Stimulated activated naive CD8-positive, alpha-beta T cell treated with anti-CD3 and anti-CD28 coated beads, Interleukin-15, Interleukin-2, amounts not matched to agents 100 U/mL and 50 U/mL, for 24 hours (primary cell): ENCODE results near the gene TBC1D21.
"Not testable (repeated sequence)": the region's sequence is repeated elsewhere in the genome, so short reads cannot be mapped to it uniquely, and the experiment has no call there.

Experiments used
- ATAC-seq: fragments of 150-1000 bp; cut with Tn5 transposase; one replicate; pipeline ENCODE4 v1.10.0; 2021
- DNase-seq: peaks from one replicate; pipeline ENCODE4 v3.0.0; 2021

Gene TBC1D21

GRCh38 chr15:73930371-73930770 is 57.0 kb downstream of the TBC1D21 start:
- no peak for ATAC-seq
- DNase-seq: no peak

- DNase-seq (no peak), ATAC-seq (no peak)
Measured at GRCh38 chr15:73930790-73931281, 57.5 kb downstream of the TBC1D21 start.

- ATAC-seq: no peak
- DNase-seq: no peak
Measured at GRCh38 chr15:73931441-73931840, 58.1 kb downstream of the TBC1D21 start.

- no peak for ATAC-seq
- no peak for DNase-seq
Measured at GRCh38 chr15:73932381-73933191, 59.2 kb downstream of the TBC1D21 start.

GRCh38 chr15:73934281-73934680 is 60.9 kb downstream of the TBC1D21 start:
- no peak for DNase-seq

GRCh38 chr15:73935547-73935946 is 62.2 kb downstream of the TBC1D21 start:
- DNase-seq (no peak), ATAC-seq (no peak)

More at GRCh38 chr15:73934281-73934680, 60.9 kb downstream of the TBC1D21 start:
- no peak for ATAC-seq

- DNase-seq: no peak
- ATAC-seq: no peak
Measured at GRCh38 chr15:73936181-73936580, 62.8 kb downstream of the TBC1D21 start.

GRCh38 chr15:73936588-73937290 is 63.4 kb downstream of the TBC1D21 start:
- ATAC-seq (no peak), DNase-seq (no peak)

GRCh38 chr15:73937296-73937695 is 63.9 kb downstream of the TBC1D21 start:
- DNase-seq: no peak
- no peak for ATAC-seq

- no peak for DNase-seq
- ATAC-seq: no peak
Measured at GRCh38 chr15:73937726-73938125, 64.4 kb downstream of the TBC1D21 start.

- not testable (repeated sequence) for DNase-seq, ATAC-seq
Measured at GRCh38 chr15:73938516-73938915, 65.2 kb downstream of the TBC1D21 start.
